HG03196 (cell line): Measurements from ENCODE around the gene WDSUB1.

Experiments used
- ATAC-seq: cut with Tn5 transposase; IDR thresholded peaks from one replicate; pipeline ENCODE4 v1.9.1; 2021; ENCODE audit not compliant: unreplicated experiment

Gene WDSUB1

GRCh38 chr2:159285929-159286708, at the start of gene WDSUB1:
Gene WDSUB1 (minus strand): TSS chr2:159286703. CDS start chr2:159283069, 3,634 bp downstream.
- peak; percentile 22 for ATAC-seq

GRCh38 chr2:159326569-159327255, 40.2 kb upstream of the WDSUB1 start:
- no peak for ATAC-seq

- no peak for ATAC-seq
These were observed 35.9 kb upstream of the WDSUB1 start for GRCh38 chr2:159322419-159322818.

GRCh38 chr2:159317392-159318088, 31.0 kb upstream of the WDSUB1 start:
- ATAC-seq, result no peak

GRCh38 chr2:159307942-159308341, 21.4 kb upstream of the WDSUB1 start:
- ATAC-seq, result no peak

GRCh38 chr2:159300586-159300985, 14.1 kb upstream of the WDSUB1 start:
- ATAC-seq, result no peak

GRCh38 chr2:159298967-159299366, 12.5 kb upstream of the WDSUB1 start:
- ATAC-seq, result no peak

- ATAC-seq, result no peak
These were observed 10.7 kb upstream of the WDSUB1 start for GRCh38 chr2:159297042-159297707.

GRCh38 chr2:159292157-159292556, 5.7 kb upstream of the WDSUB1 start:
- no peak for ATAC-seq

GRCh38 chr2:159290289-159290907, 3.9 kb upstream of the WDSUB1 start:
- no peak for ATAC-seq

- ATAC-seq, result no peak
These were observed 1.2 kb upstream of the WDSUB1 start for GRCh38 chr2:159287733-159288132.

GRCh38 chr2:159286709-159287441, 372 bp upstream of the WDSUB1 start:
- peak; percentile 88 for ATAC-seq

- no peak for ATAC-seq
These were observed 1.1 kb downstream of the WDSUB1 start for GRCh38 chr2:159285433-159285832.

- ATAC-seq, result no peak
These were observed 3.0 kb downstream of the WDSUB1 start for GRCh38 chr2:159283529-159283928.

GRCh38 chr2:159281002-159281401, 5.5 kb downstream of the WDSUB1 start:
- no peak for ATAC-seq

- no peak for ATAC-seq
These were observed 6.8 kb downstream of the WDSUB1 start for GRCh38 chr2:159279700-159280099.

GRCh38 chr2:159275111-159275510, 11.4 kb downstream of the WDSUB1 start:
- no peak for ATAC-seq

- no peak for ATAC-seq
These were observed 14.3 kb downstream of the WDSUB1 start for GRCh38 chr2:159272156-159272555.

- no peak for ATAC-seq
These were observed 15.6 kb downstream of the WDSUB1 start for GRCh38 chr2:159270744-159271379.

- ATAC-seq, result no peak
These were observed 18.6 kb downstream of the WDSUB1 start for GRCh38 chr2:159267921-159268320.
